WERI-Rb-1 (cell line): ENCODE data around the gene TM4SF18.
A peak's percentile ranks its signal among the peaks of the same experiment; 100 is the strongest.

Experiments used
- DNase-seq: peaks from one replicate; pipeline ENCODE4 v3.0.0-alpha.2; 2020
- H3K27ac ChIP-seq: fragments of 250-450 bp; sonication (Bioruptor Pico); 2 replicates; pipeline ENCODE4 v1.5.1; 2020; ENCODE audit warnings: mild to moderate bottlenecking, moderate library complexity
- H3K27me3 ChIP-seq: fragments of 250-450 bp; sonication (Bioruptor Pico); 2 replicates; pipeline ENCODE4 v1.5.1; 2021; ENCODE audit warnings: mild to moderate bottlenecking, low read depth, moderate library complexity; ENCODE audit not compliant: insufficient read depth, severe bottlenecking
- H3K36me3 ChIP-seq: fragments of 250-450 bp; sonication (Bioruptor Pico); 2 replicates; pipeline ENCODE4 v1.5.1; 2020; ENCODE audit warnings: mild to moderate bottlenecking, moderate library complexity
- H3K4me3 ChIP-seq: 2 replicates; pipeline ENCODE4 v1.5.1; 2011; ENCODE audit warnings: low read depth, mild to moderate bottlenecking, control low read depth, low read length
- H3K9me3 ChIP-seq: fragments of 250-450 bp; sonication (Bioruptor Pico); 2 replicates; pipeline ENCODE4 v1.5.1; 2021; ENCODE audit warnings: mild to moderate bottlenecking, moderate library complexity; ENCODE audit not compliant: severe bottlenecking
- TF ChIP-seq, protein P1 (sequence below): IDR thresholded peaks from 2 replicates; pipeline ENCODE4 v1.5.1; 2011; ENCODE audit warnings: low read depth, mild to moderate bottlenecking, control low read depth, inconsistent platforms, low read length

The TM4SF18 gene

DNA sequence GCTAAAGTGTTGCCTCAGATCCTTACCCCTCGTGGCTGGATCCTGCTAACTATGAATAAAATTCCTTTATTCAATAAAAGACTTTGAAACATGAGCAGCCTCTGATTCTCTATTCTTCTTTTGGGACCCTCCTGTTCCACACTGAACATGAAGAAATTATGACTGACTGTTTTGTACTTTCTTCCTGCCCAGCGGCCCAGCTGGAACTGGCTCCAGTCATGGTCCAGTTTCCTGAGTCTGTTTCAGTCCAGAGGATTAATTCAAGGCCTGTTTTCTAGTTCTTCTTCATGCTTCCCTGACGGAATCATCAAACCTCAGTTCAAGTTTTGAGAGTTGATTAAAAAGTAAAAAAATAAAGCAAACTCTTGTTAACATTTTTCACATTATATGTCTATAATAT, 59.2 kb downstream of the TM4SF18 start:
- no peak for DNase-seq
- Histone ChIP-seq H3K4me3 (no peak overlapping the region), H3K27ac (no peak overlapping the region), H3K27me3 (no peaks in the 10 kb centered on the region), H3K36me3 (no peaks in the 10 kb centered on the region), H3K9me3 (no peaks in the 10 kb centered on the region)
- TF ChIP-seq, protein P1, sequence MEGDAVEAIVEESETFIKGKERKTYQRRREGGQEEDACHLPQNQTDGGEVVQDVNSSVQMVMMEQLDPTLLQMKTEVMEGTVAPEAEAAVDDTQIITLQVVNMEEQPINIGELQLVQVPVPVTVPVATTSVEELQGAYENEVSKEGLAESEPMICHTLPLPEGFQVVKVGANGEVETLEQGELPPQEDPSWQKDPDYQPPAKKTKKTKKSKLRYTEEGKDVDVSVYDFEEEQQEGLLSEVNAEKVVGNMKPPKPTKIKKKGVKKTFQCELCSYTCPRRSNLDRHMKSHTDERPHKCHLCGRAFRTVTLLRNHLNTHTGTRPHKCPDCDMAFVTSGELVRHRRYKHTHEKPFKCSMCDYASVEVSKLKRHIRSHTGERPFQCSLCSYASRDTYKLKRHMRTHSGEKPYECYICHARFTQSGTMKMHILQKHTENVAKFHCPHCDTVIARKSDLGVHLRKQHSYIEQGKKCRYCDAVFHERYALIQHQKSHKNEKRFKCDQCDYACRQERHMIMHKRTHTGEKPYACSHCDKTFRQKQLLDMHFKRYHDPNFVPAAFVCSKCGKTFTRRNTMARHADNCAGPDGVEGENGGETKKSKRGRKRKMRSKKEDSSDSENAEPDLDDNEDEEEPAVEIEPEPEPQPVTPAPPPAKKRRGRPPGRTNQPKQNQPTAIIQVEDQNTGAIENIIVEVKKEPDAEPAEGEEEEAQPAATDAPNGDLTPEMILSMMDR, result no peak

- Histone ChIP-seq H3K27me3 (no peaks in the 10 kb centered on the region), H3K9me3 (no peaks in the 10 kb centered on the region), H3K4me3 (no peak overlapping the region), H3K36me3 (no peaks in the 10 kb centered on the region), H3K27ac (no peak overlapping the region)
- peak; percentile 39 for DNase-seq
- TF ChIP-seq, protein P1, result peak; percentile 76
Measured at GRCh38 chr3:149273096-149273751, 60.2 kb downstream of the TM4SF18 start.

GRCh38 chr3:149271669-149272068, 61.8 kb downstream of the TM4SF18 start:
- H3K4me3 ChIP-seq, result no peak overlapping the region
- TF ChIP-seq, protein P1, result no peak
- H3K27ac ChIP-seq, result no peak overlapping the region
- no peaks in the 10 kb centered on the region for H3K27me3 ChIP-seq
- no peaks in the 10 kb centered on the region for H3K36me3 ChIP-seq
- H3K9me3 ChIP-seq, result no peaks in the 10 kb centered on the region
- DNase-seq, result no peak

DNA sequence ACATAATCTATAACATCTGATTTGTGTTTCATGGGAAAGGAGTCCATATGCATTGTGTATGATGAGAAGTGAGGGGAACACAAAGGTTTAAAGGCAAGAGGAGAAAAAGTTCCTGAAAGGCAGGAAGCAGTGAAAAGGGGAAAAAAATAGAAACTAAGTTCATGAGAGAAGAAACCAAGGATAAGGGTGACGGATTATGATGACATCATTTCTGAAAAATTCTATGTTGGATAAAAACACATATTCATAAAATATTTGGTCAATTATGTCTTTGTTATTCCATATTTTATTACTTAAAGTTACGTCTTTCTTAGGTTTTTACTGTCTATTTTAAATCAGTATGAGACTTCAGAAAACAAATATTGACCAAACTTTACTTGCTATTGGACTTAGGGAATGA, 63.3 kb downstream of the TM4SF18 start:
- no peaks in the 10 kb centered on the region for H3K36me3 ChIP-seq

DNA sequence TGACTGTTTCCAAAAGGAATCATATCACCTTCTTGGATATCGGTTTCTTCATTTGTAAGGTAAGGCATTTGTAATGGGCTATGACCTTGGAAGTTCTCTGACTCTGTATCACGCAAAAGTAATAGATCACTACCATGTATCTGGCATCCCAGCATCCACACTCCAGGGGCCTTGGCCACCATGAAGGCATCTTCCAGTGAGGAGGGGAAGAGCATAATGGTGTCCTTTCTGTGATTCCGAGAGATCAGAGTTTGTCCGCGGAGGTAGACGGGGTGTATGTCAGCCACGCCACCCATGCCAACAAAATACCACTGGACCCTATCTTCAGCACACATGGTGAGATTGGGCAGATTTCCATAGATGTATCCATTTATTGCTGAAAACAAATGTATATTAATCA, 63.7 kb downstream of the TM4SF18 start:
- DNase-seq, result no peak
- Histone ChIP-seq H3K9me3 (no peaks in the 10 kb centered on the region), H3K36me3 (no peaks in the 10 kb centered on the region), H3K4me3 (no peak overlapping the region), H3K27ac (no peak overlapping the region), H3K27me3 (no peaks in the 10 kb centered on the region)
- TF ChIP-seq, protein P1, result no peak

More for the DNA sequence above, 63.3 kb downstream of the TM4SF18 start:
- DNase-seq, result no peak
- Histone ChIP-seq H3K9me3 (no peaks in the 10 kb centered on the region), H3K27me3 (no peaks in the 10 kb centered on the region), H3K4me3 (no peak overlapping the region), H3K27ac (no peak overlapping the region)
- TF ChIP-seq, protein P1, result no peak
